ENCODE results near the gene HPS3. TPM values are rescaled to one million over a fixed set of nuclear protein-coding genes. Genes with fewer than 3 reads are reported as not detected.

HPS3 gene
- total and polyA plus RNA-seq, 2 of the 4 experiments (the other 2 are of a cell fraction) = 15.2 to 24.2 TPM

- Histone ChIP-seq H3K36me3 (ENCODE audit: control insufficient read depth, insufficient read depth, low read length) (no peaks in the 10 kb centered on the region), H3K4me2 (ENCODE audit: low read depth, low read length) (no peak overlapping the region), H3K14ac (replicated peaks; ENCODE audit: low read depth, low read length) (no peak overlapping the region), H3K4me3 (ENCODE audit: insufficient read depth, low read depth, low read length) (no peak overlapping the region), H2AK9ac (replicated peaks; ENCODE audit: low read depth, low read length, poor library complexity) (no peak overlapping the region), H2BK20ac (ENCODE audit: low read depth, low read length) (no peak overlapping the region), H3K4me1 (ENCODE audit: control insufficient read depth, insufficient read depth, low read length) (no peaks in the 10 kb centered on the region), H2BK120ac (ENCODE audit: low read depth, low read length) (no peak overlapping the region), H2AK5ac (ENCODE audit: low read depth, low read length) (no peak overlapping the region), H3K23ac (ENCODE audit: low read depth, low read length) (no peak overlapping the region), H4K8ac (ENCODE audit: low read depth in 2 of 2, low read length in 2 of 2) (no peak overlapping the region), H3K9me1 (ENCODE audit: insufficient read depth, low read length) (no peaks in the 10 kb centered on the region), H3K9ac (ENCODE audit: low read depth, low read length) (no peak overlapping the region), H3K27ac (ENCODE audit: insufficient read depth, low read length) (no peak overlapping the region), H3K9me3 (ENCODE audit: control insufficient read depth, insufficient read depth, low read length) (no peaks in the 10 kb centered on the region), H2BK15ac (ENCODE audit: low read depth, low read length) (no peak overlapping the region), H3K18ac (ENCODE audit: low read depth, low read length) (no peak overlapping the region), H2BK5ac (ENCODE audit: low read depth, low read length, poor library complexity, severe bottlenecking) (no peak overlapping the region), H4K5ac (ENCODE audit: low read depth, low read length) (no peak overlapping the region), H4K91ac (ENCODE audit: insufficient read depth, low read depth, low read length) (no peak overlapping the region), H3K79me1 (ENCODE audit: low read depth in 1 of 2, low read length in 2 of 2) (no peaks in the 10 kb centered on the region), H4K20me1 (ENCODE audit: insufficient read depth, low read length) (no peaks in the 10 kb centered on the region), H3K27me3 (ENCODE audit: control insufficient read depth, insufficient read depth, low read length) (no peaks in the 10 kb centered on the region), H3K56ac (ENCODE audit: extremely low read depth, insufficient read depth, low read length) (no peak overlapping the region), H3K4ac (ENCODE audit: low read depth, low read length) (no peak overlapping the region), H2AFZ (replicated peaks; ENCODE audit: low read length, poor library complexity) (no peak overlapping the region)
- in situ Hi-C loops (cut with MboI; ENCODE audit: low sequenced_read_pairs) = no loop called here
- ChIA-PET CTCF (no interaction called here), POLR2A (ENCODE audit: unreplicated experiment) (no interaction called here)
- TF ChIP-seq, protein P1, sequence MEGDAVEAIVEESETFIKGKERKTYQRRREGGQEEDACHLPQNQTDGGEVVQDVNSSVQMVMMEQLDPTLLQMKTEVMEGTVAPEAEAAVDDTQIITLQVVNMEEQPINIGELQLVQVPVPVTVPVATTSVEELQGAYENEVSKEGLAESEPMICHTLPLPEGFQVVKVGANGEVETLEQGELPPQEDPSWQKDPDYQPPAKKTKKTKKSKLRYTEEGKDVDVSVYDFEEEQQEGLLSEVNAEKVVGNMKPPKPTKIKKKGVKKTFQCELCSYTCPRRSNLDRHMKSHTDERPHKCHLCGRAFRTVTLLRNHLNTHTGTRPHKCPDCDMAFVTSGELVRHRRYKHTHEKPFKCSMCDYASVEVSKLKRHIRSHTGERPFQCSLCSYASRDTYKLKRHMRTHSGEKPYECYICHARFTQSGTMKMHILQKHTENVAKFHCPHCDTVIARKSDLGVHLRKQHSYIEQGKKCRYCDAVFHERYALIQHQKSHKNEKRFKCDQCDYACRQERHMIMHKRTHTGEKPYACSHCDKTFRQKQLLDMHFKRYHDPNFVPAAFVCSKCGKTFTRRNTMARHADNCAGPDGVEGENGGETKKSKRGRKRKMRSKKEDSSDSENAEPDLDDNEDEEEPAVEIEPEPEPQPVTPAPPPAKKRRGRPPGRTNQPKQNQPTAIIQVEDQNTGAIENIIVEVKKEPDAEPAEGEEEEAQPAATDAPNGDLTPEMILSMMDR (conservative IDR thresholded peaks at IDR 0.05; ENCODE audit: low read depth, low read length) = no peak
- no peak for TF ChIP-seq MXI1 (IDR thresholded peaks at IDR 0.05; ENCODE audit: borderline replicate concordance, low read depth, low read length)
- no peak for TF ChIP-seq SMC3 (IDR thresholded peaks at IDR 0.05; ENCODE audit: low read depth, low read length)
- TF ChIP-seq POLR2A (IDR thresholded peaks at IDR 0.05; ENCODE audit: low read depth, low read length) = no peak
- no peak for TF ChIP-seq RFX5 (IDR thresholded peaks at IDR 0.05; ENCODE audit: low read depth, low read length)
- TF ChIP-seq ELK1 (IDR thresholded peaks at IDR 0.05; ENCODE audit: borderline replicate concordance, low read depth, low read length) = no peak
- TF ChIP-seq CHD1 (IDR thresholded peaks at IDR 0.05; ENCODE audit: low read depth, low read length) = no peak
- no peak for TF ChIP-seq RAD21 (IDR thresholded peaks at IDR 0.05; ENCODE audit: low read length)
- TF ChIP-seq, protein P2, sequence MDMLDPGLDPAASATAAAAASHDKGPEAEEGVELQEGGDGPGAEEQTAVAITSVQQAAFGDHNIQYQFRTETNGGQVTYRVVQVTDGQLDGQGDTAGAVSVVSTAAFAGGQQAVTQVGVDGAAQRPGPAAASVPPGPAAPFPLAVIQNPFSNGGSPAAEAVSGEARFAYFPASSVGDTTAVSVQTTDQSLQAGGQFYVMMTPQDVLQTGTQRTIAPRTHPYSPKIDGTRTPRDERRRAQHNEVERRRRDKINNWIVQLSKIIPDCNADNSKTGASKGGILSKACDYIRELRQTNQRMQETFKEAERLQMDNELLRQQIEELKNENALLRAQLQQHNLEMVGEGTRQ (IDR thresholded peaks at IDR 0.05; ENCODE audit: low read depth, low read length) = no peak
- no peak for TF ChIP-seq MAZ (IDR thresholded peaks at IDR 0.05; ENCODE audit: borderline replicate concordance, low read depth, low read length)
- no peak for TF ChIP-seq MAFK (IDR thresholded peaks at IDR 0.05; ENCODE audit: low read depth, low read length)
- no CpG with 5 or more reads among the region's 4 CpGs for WGBS, 2 experiments (ENCODE audit: extremely low coverage in 2 of 2, insufficient read length in 1 of 2)
- dilution Hi-C loops (cut with HindIII; ENCODE audit: low sequenced_read_pairs, unreplicated experiment) = no loop called here
- no peak for ATAC-seq (ENCODE audit: low read depth)
- no TSS peak for BruUV-seq (replicated peaks)
- no peak for DNase-seq
- intact Hi-C loops (cut with micrococcal nuclease) = no loop called here
Measured at GRCh38 chr3:149209431-149209830, 80.0 kb downstream of the HPS3 start.

Measured in IMR-90 (cell line).